Hypothalamus (tissue), 51 donors: Measurements from ENCODE around the gene TMEM37.

ENCODE experiments used
- DNase-seq, 51 donors: peaks; one replicate each; lab custom pipeline; 2025; lab: John Stamatoyannopoulos, UW

The TMEM37 gene

GRCh38 chr2:119431976-119432850 is 559 bp downstream of the TMEM37 start:
- DNase-seq = peak in 2 of 51 donors; percentile 10 to 12

- DNase-seq = no peak
Observed at GRCh38 chr2:119432851-119433522, 1.3 kb downstream of the TMEM37 start.

GRCh38 chr2:119433636-119434327 is 2.1 kb downstream of the TMEM37 start:
- DNase-seq = no peak

GRCh38 chr2:119434664-119435063 is 3.0 kb downstream of the TMEM37 start:
- no peak for DNase-seq

GRCh38 chr2:119435081-119435952 is 3.7 kb downstream of the TMEM37 start:
- DNase-seq = no peak

GRCh38 chr2:119435953-119436297 is 4.3 kb downstream of the TMEM37 start:
- no peak for DNase-seq

GRCh38 chr2:119436993-119437772 is 5.5 kb downstream of the TMEM37 start:
- no peak for DNase-seq

- no peak for DNase-seq
Observed at GRCh38 chr2:119438128-119438656, 6.5 kb downstream of the TMEM37 start.

- no peak for DNase-seq
Observed at GRCh38 chr2:119438726-119439284, 7.2 kb downstream of the TMEM37 start.

GRCh38 chr2:119439574-119440500 is 8.2 kb downstream of the TMEM37 start:
- no peak for DNase-seq

- no peak for DNase-seq
Observed at GRCh38 chr2:119440501-119440870, 8.8 kb downstream of the TMEM37 start.

- DNase-seq = no peak
Observed at GRCh38 chr2:119440873-119441272, 9.2 kb downstream of the TMEM37 start.

- no peak for DNase-seq
Observed at GRCh38 chr2:119441376-119442225, 9.9 kb downstream of the TMEM37 start.

- no peak for DNase-seq
Observed at GRCh38 chr2:119442226-119442619, 10.6 kb downstream of the TMEM37 start.

GRCh38 chr2:119442850-119443249 is 11.2 kb downstream of the TMEM37 start:
- no peak for DNase-seq

GRCh38 chr2:119446037-119446436 is 14.4 kb downstream of the TMEM37 start:
- no peak for DNase-seq
